ENCODE data around the gene MLLT10.
"Not testable (repeated sequence)": the region's sequence is repeated elsewhere in the genome, so short reads cannot be mapped to it uniquely, and the experiment has no call there.

The MLLT10 gene

DNA sequence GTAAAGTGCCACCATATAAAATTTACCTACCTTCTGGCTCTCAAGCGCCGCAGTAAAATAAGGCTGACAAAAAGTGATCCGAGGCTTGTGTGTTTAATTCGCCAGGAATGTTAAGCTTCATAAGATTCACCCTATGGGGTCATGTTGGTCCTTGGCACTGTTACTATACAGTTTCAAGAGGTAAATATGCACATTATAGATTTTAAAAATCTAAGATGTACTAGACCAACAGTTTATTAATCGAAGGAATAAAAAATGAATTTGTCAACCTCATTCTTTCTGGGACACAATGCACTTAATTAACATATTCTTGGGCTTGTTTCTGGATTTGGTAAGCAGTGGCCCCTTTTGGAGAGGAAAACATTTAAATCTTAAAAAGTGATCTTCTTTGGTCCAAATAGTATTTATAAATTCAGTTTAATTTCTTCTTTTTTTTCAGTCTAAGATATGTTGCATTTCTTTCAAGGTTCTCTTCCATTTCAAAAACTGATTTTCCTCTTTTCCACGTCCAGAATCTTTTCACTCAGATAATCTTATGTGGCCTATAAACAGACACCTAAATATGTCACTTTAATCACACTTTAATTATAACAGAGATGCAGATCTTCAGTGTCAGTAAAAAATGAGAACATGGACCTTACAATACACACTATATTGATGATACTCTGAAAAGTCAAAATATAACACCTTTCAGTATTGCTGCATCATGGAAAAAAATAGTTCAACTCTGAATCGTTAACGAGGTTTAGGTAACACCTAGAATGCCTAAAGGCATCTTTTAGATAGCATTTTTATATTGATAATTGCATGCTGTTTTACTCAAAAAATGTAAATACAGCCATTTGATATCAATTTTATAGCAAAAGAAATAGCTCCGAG is 4.8 kb upstream of the MLLT10 start:
- DNase-seq = no peak

GRCh38 chr10:21530168-21530567 is 3.9 kb upstream of the MLLT10 start:
- no peak for DNase-seq

- no peak for DNase-seq
These were observed 3.4 kb upstream of the MLLT10 start for GRCh38 chr10:21530641-21531040.

DNA sequence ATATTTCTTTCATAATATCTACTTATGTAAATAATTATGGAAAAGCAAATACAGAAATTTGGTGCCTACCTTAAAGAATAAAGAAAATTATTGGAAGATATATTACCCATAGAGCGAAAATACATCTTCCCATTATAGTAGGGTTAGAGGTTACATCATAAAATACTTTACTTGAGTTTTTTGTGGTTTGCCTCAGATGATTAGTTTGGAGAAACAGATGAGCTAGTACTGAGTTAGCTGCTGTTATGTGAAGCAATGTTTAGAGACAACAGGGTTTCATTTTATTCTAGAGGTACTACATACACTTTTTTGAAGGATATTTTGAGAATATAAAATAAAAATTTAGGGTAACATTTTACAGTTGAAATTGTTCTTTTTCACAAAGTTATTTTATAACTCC is 2.9 kb upstream of the MLLT10 start:
- DNase-seq = no peak

- no peak for DNase-seq
These were observed 1.2 kb upstream of the MLLT10 start for GRCh38 chr10:21532694-21533466.

- DNase-seq = no peak
These were observed 201 bp downstream of the MLLT10 start for GRCh38 chr10:21534280-21534586.

- DNase-seq = no peak
These were observed 817 bp downstream of the MLLT10 start for GRCh38 chr10:21534604-21535493.

GRCh38 chr10:21535494-21535965 is 1.5 kb downstream of the MLLT10 start:
- no peak for DNase-seq

- not testable (repeated sequence) for DNase-seq
These were observed 1.9 kb downstream of the MLLT10 start for GRCh38 chr10:21535976-21536375.

- no peak for DNase-seq
These were observed 2.8 kb downstream of the MLLT10 start for GRCh38 chr10:21536874-21537273.

DNA sequence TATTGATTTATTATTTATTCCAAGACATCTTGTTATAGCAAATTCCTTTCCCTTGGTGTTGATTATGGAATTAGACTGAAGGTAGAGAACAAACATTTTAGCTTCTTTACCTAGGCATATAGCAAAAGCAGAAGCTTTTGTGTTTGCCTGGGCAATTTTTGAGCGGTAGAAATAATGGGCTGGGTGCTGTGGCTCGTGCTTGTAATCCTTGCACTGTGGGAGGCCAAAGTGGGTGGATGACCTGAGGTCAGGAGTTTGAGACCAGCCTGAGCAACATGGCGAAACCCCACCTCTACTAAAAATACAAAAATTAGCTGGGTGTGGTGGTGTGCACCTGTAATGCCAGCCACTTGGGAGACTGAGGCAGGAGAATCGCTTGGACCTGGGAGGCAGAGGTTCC is 6.7 kb downstream of the MLLT10 start:
- not testable (repeated sequence) for DNase-seq

DNA sequence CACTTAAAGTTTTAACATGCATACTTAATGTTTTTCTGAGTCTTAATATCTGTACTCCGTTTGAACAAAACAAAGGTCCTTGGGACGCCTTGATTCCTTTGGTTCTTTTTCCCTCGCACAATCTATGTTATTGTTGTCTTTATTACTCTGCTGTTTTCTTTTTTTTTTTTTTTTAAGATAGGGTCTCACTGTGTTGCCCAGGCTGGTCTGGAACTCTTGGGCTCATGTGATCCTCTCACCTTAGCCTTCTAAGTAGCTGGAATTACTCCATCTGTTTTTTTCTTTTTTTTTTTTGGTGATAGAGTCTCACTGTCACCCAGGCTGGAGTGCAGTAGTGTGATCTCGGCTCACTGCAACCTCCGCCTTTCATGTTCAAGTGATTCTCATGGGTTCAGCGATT is 13.2 kb downstream of the MLLT10 start:
- DNase-seq = no peak

DNA sequence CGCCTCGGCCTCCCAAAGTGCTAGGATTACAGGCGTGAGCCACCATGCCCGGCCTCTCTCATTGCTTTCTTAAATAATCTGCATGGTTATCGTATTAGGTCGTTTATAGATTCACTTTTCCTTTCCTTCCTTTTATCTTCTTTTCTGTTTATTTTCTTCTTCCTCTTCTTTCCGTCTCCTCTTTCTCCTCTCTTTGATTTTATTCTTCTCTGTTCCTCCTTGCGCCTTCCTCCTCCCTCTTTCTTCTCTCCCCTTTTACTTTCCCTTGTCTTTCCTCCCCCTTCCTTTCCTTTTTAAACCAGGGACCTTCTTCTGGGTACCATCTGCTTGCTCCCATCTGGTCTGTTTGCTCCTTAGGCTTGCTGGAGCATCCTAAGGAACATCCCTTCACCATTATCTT is 18.6 kb downstream of the MLLT10 start:
- no peak for DNase-seq

GRCh38 chr10:21556527-21556926 is 22.5 kb downstream of the MLLT10 start:
- DNase-seq = no peak

DNA sequence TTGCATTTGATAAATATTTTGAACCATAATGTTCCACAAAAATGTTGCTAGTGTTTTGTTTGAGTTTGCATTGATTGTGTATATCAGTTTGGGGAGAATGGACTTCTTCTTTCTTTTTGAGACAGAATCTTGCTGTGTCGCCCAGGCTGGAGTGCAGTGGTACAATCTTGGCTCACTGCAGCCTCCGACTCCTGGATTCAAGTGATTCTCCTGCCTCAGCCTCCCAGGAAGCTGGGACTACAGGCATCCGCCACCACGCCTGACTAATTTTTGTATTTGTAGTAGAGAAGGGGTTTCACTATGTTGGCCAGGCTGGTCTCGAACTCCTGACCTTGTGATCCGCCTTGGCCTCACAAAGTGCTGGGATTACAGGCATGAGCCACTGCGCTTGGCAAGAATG is 25.0 kb downstream of the MLLT10 start:
- not testable (repeated sequence) for DNase-seq

GRCh38 chr10:21570761-21571521 is 36.9 kb downstream of the MLLT10 start:
- DNase-seq = no peak

GRCh38 chr10:21572578-21572977 is 38.5 kb downstream of the MLLT10 start:
- no peak for DNase-seq

DNA sequence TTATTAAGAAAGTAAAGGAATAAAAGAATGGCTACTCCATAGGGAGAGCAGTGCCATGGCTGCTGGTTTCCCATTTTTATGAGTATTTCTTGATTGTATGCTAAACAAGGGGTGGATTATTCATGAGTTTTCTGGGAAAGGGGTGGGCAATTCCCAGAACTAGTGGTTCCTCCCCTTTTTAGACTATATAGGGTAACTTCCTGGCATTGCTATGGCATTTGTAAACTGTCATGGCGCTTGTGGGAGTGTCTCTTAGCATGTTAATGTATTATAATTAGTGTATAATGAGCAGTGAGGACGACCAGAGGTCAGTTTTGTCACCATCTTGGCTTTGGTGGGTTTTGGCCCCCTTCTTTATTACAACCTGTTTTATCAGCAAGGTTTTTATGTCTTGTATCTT is 40.5 kb downstream of the MLLT10 start:
- not testable (repeated sequence) for DNase-seq

- no peak for DNase-seq
These were observed 45.3 kb downstream of the MLLT10 start for GRCh38 chr10:21579291-21579690.

DNA sequence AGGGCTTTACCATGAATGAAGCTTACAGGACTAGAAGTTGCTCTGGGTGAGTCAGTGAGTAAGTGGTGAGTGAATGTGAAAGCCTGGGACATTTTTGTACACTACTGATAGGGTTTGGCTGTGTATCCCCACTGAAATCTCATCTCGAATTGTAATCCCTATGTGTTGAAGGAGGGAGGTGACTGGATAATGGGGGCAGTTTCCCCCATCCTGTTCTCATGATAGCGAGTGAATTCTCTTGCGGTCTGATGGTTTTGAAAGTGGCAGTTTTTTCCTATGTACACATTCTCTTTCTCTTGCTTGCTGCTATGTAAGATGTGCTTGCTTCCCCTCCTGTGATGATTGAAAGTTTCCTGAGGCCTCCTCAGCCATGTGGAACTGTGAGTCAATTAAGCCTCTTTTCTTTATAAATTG is 47.4 kb downstream of the MLLT10 start:
- not testable (repeated sequence) for DNase-seq

GRCh38 chr10:21584834-21585530 is 51.0 kb downstream of the MLLT10 start:
- DNase-seq = no peak

DNA sequence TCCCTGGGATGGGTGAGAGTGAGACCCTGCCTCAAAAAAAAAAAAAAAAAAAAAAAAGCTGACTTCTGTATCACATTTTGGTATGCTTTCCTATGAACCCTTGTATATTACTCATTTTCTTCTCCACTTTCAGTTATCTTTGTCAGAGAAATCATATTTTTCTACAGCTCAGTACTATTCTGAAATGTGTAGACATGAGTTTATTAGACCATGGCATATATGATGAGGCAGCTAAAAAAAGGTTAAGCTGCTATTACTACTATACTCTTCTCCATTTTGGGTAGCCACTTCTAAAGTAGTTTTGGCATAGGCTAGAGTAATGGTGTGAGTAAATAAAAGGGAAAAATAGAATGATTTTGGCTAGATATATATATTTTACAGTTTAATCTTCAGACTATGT is 53.4 kb downstream of the MLLT10 start:
- DNase-seq = no peak

Measured in GOT3 (cell line).